Stimulated activated CD4-positive, alpha-beta T cell treated with anti-CD3 and anti-CD28 coated beads, TNF-alpha, amount 100 ng/mL, for 1 hour (primary cell): Measurements from ENCODE around the gene ST8SIA2.

Experiments
- DNase-seq, 3 donors: peaks; one replicate each; pipeline ENCODE4 v3.0.0-alpha.2; 2020; ENCODE audit warnings: low read depth in 3 of 3, low spot score in 1 of 3

ST8SIA2 gene

GRCh38 chr15:92395098-92395635 lies 1.5 kb downstream of the ST8SIA2 start:
- DNase-seq, result no peak

- no peak for DNase-seq
Measured at GRCh38 chr15:92399271-92399950, 5.7 kb downstream of the ST8SIA2 start.

GRCh38 chr15:92400573-92400972 lies 6.9 kb downstream of the ST8SIA2 start:
- DNase-seq, result no peak

GRCh38 chr15:92400980-92401787 lies 7.5 kb downstream of the ST8SIA2 start:
- DNase-seq, result no peak

GRCh38 chr15:92402751-92403150 lies 9.1 kb downstream of the ST8SIA2 start:
- DNase-seq, result no peak

GRCh38 chr15:92405942-92406341 lies 12.3 kb downstream of the ST8SIA2 start:
- no peak for DNase-seq

GRCh38 chr15:92407321-92407720 lies 13.6 kb downstream of the ST8SIA2 start:
- no peak for DNase-seq

GRCh38 chr15:92407916-92408315 lies 14.2 kb downstream of the ST8SIA2 start:
- no peak for DNase-seq

- DNase-seq, result no peak
Measured at GRCh38 chr15:92409006-92409405, 15.3 kb downstream of the ST8SIA2 start.

GRCh38 chr15:92409521-92409920 lies 15.8 kb downstream of the ST8SIA2 start:
- no peak for DNase-seq

GRCh38 chr15:92410537-92410936 lies 16.9 kb downstream of the ST8SIA2 start:
- DNase-seq, result no peak

GRCh38 chr15:92411256-92411655 lies 17.6 kb downstream of the ST8SIA2 start:
- no peak for DNase-seq

- DNase-seq, result no peak
Measured at GRCh38 chr15:92413510-92413909, 19.8 kb downstream of the ST8SIA2 start.

- DNase-seq, result no peak
Measured at GRCh38 chr15:92415639-92416297, 22.1 kb downstream of the ST8SIA2 start.

- no peak for DNase-seq
Measured at GRCh38 chr15:92416557-92416956, 22.9 kb downstream of the ST8SIA2 start.

GRCh38 chr15:92417716-92418115 lies 24.0 kb downstream of the ST8SIA2 start:
- no peak for DNase-seq

- no peak for DNase-seq
Measured at GRCh38 chr15:92418864-92419263, 25.2 kb downstream of the ST8SIA2 start.

- DNase-seq, result no peak
Measured at GRCh38 chr15:92421976-92422375, 28.3 kb downstream of the ST8SIA2 start.

- no peak for DNase-seq
Measured at GRCh38 chr15:92425578-92426225, 32.0 kb downstream of the ST8SIA2 start.

GRCh38 chr15:92429378-92430068 lies 35.8 kb downstream of the ST8SIA2 start:
- no peak for DNase-seq

- DNase-seq, result no peak
Measured at GRCh38 chr15:92430069-92430440, 36.4 kb downstream of the ST8SIA2 start.
